ENCODE data around the gene PRXL2C.

DNA sequence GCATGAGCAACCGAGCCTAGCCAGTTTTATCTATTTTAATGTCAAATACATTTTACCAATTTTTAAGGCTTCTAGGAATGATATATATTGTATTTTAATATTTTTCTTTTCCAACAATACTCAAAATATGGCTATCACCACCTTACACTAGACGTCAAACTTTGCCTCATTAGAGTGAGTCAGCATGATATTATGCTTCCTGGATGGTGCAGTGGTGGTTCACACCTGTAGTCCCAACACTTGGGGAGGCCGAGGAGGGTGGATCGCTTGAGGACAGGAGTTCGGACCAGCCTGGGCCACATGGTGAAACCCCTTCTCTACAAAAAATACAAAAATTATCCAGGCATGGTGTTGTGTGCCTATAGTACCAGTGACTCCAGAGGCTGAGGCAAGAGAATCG is 28.2 kb downstream of the PRXL2C start:
- TF ChIP-seq, protein P1, sequence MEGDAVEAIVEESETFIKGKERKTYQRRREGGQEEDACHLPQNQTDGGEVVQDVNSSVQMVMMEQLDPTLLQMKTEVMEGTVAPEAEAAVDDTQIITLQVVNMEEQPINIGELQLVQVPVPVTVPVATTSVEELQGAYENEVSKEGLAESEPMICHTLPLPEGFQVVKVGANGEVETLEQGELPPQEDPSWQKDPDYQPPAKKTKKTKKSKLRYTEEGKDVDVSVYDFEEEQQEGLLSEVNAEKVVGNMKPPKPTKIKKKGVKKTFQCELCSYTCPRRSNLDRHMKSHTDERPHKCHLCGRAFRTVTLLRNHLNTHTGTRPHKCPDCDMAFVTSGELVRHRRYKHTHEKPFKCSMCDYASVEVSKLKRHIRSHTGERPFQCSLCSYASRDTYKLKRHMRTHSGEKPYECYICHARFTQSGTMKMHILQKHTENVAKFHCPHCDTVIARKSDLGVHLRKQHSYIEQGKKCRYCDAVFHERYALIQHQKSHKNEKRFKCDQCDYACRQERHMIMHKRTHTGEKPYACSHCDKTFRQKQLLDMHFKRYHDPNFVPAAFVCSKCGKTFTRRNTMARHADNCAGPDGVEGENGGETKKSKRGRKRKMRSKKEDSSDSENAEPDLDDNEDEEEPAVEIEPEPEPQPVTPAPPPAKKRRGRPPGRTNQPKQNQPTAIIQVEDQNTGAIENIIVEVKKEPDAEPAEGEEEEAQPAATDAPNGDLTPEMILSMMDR (conservative IDR thresholded peaks at IDR 0.05), result no peak
- TF ChIP-seq EZH2 (IDR thresholded peaks at IDR 0.05; ENCODE audit: low read depth), result no peak
